ENCODE results near the gene DCLK1.

Gene DCLK1

DNA sequence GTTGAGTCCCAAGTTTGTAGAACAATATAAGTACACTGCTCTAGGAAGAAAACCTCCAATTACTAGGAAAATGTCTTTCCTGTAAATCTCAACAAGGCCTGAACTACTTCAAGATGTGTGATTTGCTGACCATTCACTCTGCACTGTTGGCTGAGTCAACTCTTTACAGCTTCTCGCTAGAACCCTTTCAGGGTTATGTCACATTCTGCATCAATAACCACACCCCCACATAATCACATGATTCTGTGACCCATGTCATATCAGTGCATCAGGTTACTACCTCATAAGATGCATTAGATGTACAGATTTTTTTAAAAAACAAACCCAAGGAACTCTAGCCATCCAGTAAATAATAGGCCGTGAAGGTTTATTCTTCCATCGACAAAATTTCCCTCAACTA lies 16.1 kb upstream of the DCLK1 start:
- POLR2A ChIA-PET: no interaction called here
- CTCF ChIA-PET: no interaction called here
- DNase-seq (ENCODE audit: extremely low spot score): no peak
- TF ChIP-seq, protein P1, sequence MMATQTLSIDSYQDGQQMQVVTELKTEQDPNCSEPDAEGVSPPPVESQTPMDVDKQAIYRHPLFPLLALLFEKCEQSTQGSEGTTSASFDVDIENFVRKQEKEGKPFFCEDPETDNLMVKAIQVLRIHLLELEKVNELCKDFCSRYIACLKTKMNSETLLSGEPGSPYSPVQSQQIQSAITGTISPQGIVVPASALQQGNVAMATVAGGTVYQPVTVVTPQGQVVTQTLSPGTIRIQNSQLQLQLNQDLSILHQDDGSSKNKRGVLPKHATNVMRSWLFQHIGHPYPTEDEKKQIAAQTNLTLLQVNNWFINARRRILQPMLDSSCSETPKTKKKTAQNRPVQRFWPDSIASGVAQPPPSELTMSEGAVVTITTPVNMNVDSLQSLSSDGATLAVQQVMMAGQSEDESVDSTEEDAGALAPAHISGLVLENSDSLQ (IDR thresholded peaks at IDR 0.05): no peak
- TF ChIP-seq FOXA1 (IDR thresholded peaks at IDR 0.05): no peak
- TF ChIP-seq HDGF (IDR thresholded peaks at IDR 0.05; ENCODE audit: borderline replicate concordance): no peak
- no peak for TF ChIP-seq ARNT (IDR thresholded peaks at IDR 0.05)
- no peak for TF ChIP-seq SP1 (IDR thresholded peaks at IDR 0.05)
- no peak for TF ChIP-seq LEF1 (IDR thresholded peaks at IDR 0.05; ENCODE audit: borderline replicate concordance)
- TF ChIP-seq FOXK2 (IDR thresholded peaks at IDR 0.05): no peak
- TF ChIP-seq SUZ12 (IDR thresholded peaks at IDR 0.05): no peak
- TF ChIP-seq NFRKB (IDR thresholded peaks at IDR 0.05): no peak
- no peak for TF ChIP-seq CTBP1 (IDR thresholded peaks at IDR 0.05; ENCODE audit: borderline replicate concordance)
- no peak for TF ChIP-seq FOXM1 (IDR thresholded peaks at IDR 0.05; ENCODE audit: borderline replicate concordance)
- TF ChIP-seq BHLHE40 (IDR thresholded peaks at IDR 0.05; ENCODE audit: borderline replicate concordance): no peak
- no peak for TF ChIP-seq ZNF384 (IDR thresholded peaks at IDR 0.05)
- no peak for TF ChIP-seq ELF4 (IDR thresholded peaks at IDR 0.05)
- no peak for TF ChIP-seq L3MBTL2 (conservative IDR thresholded peaks at IDR 0.05)
- TF ChIP-seq TARDBP (IDR thresholded peaks at IDR 0.05): no peak

DNA sequence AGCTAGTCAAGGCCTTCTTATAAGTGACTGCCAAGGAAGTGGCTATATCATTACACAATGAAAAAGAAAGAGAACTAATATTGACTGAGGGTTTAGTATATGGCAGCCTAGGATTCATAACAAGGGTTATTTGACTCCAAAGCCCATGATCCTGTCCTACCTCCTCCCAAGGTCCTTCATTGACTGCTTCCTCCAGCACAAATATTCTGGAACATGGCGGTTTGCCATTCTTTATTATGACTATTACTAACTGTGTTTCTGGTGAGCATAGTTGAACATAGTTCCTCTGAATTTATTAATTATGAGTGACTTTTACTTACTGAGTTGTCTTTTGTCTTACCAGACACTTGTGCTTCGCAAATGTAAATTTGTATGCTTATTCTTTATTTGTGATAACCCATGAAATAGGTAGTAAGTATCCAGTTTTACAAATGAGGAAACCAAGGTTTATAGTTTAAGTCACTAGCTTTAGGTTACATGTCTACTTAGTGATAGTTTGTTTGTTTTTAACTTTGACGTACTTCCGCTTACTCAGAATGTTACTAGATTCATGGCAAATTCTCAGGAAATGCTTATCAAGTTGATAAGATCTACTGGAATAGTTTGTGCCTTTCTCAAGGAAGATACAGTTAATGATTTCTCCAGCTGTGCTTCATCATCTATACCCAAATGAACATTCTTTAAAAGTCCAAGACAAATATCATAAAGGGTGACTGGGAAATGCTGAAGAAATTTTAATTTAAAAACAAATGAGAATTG lies 15.5 kb upstream of the DCLK1 start:
- CTCF ChIA-PET: no interaction called here
- TF ChIP-seq L3MBTL2 (conservative IDR thresholded peaks at IDR 0.05) (no peak), HDGF (IDR thresholded peaks at IDR 0.05; ENCODE audit: borderline replicate concordance) (no peak), BHLHE40 (IDR thresholded peaks at IDR 0.05; ENCODE audit: borderline replicate concordance) (no peak), CTBP1 (IDR thresholded peaks at IDR 0.05; ENCODE audit: borderline replicate concordance) (no peak)
- POLR2A ChIA-PET: no interaction called here
- DNase-seq (ENCODE audit: extremely low spot score): no peak

DNA sequence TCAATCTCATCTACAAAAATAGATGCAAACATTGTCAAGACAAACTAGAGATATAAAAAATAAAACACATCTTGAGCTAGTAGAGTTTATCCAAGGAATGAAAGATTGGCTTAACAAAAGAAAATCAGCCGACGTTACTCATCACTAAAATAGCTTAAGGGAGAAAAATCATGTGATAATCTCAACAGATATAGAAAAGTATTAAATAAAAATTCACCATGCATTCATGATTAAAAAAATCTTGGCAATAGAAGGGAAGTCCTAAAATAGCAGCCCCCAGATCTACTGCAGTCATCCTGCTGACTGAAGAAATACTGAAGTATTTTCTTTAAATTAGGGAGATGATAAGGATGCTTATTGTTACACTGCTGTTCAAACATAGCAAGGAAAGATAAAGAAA lies 12.6 kb upstream of the DCLK1 start:
- no peak for DNase-seq (ENCODE audit: extremely low spot score)
- ChIA-PET CTCF (no interaction called here), POLR2A (no interaction called here)
- TF ChIP-seq ARNT (IDR thresholded peaks at IDR 0.05): no peak

DNA sequence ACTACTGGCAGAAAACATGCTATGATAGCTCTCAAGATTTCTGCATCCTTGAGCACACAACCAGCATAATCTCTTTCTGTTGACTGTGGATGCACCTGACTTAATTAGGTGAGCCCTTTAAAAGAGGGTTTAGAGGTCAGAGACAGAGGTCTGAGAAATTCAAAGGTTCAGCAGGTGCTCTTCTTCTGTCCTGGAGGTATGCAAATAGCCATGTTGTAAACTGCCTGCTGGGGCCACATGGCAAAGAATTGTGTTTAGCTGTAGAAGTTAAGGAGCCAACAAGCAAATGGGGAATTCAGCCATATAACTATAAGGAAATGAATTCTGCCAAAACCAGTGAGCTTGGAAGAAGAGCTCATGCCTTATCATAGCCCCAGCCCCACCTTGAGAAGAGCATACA lies 11.6 kb upstream of the DCLK1 start:
- ChIA-PET CTCF (no interaction called here), POLR2A (no interaction called here)
- DNase-seq (ENCODE audit: extremely low spot score): no peak
- TF ChIP-seq CTBP1 (IDR thresholded peaks at IDR 0.05; ENCODE audit: borderline replicate concordance) (no peak), BHLHE40 (IDR thresholded peaks at IDR 0.05; ENCODE audit: borderline replicate concordance) (no peak), SP1 (IDR thresholded peaks at IDR 0.05) (no peak), NFRKB (IDR thresholded peaks at IDR 0.05) (no peak), FOXM1 (IDR thresholded peaks at IDR 0.05; ENCODE audit: borderline replicate concordance) (no peak), ARNT (IDR thresholded peaks at IDR 0.05) (no peak), HDGF (IDR thresholded peaks at IDR 0.05; ENCODE audit: borderline replicate concordance) (no peak), ELF4 (IDR thresholded peaks at IDR 0.05) (no peak), TARDBP (IDR thresholded peaks at IDR 0.05) (no peak), LEF1 (IDR thresholded peaks at IDR 0.05; ENCODE audit: borderline replicate concordance) (no peak), L3MBTL2 (conservative IDR thresholded peaks at IDR 0.05) (no peak), ZNF384 (IDR thresholded peaks at IDR 0.05) (no peak), FOXK2 (IDR thresholded peaks at IDR 0.05) (no peak), FOXA1 (IDR thresholded peaks at IDR 0.05) (no peak)
- TF ChIP-seq, protein P1 (IDR thresholded peaks at IDR 0.05): no peak

DNA sequence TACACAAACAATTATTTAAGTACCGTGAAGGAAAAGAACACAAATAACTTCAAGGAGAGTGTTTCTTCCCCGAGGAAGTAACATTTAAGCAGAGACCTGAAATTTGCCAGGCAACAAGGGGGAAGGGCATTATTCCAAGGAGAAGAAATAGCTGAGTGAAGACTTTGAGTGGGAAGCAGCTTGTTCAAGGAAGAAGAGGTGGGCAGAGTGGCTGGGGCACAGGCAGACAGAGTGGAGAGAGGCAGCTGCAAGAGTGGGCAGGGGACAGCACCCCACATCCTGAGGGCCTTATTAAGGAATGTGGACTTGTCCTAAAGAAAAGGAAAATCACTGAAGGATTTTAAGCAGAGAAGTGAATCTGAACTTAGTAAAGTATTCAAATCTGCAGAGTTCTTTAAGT lies 4.7 kb upstream of the DCLK1 start:
- DNase-seq (ENCODE audit: extremely low spot score): no peak
- ChIA-PET CTCF (no interaction called here), POLR2A (no interaction called here)
- no peak for TF ChIP-seq ZNF384 (IDR thresholded peaks at IDR 0.05)
- no peak for TF ChIP-seq CTBP1 (IDR thresholded peaks at IDR 0.05; ENCODE audit: borderline replicate concordance)
- no peak for TF ChIP-seq SP1 (IDR thresholded peaks at IDR 0.05)
- no peak for TF ChIP-seq FOXK2 (IDR thresholded peaks at IDR 0.05)
- TF ChIP-seq LEF1 (IDR thresholded peaks at IDR 0.05; ENCODE audit: borderline replicate concordance): no peak
- TF ChIP-seq ELF4 (IDR thresholded peaks at IDR 0.05): no peak
- no peak for TF ChIP-seq L3MBTL2 (conservative IDR thresholded peaks at IDR 0.05)
- TF ChIP-seq FOXA1 (IDR thresholded peaks at IDR 0.05): no peak
- no peak for TF ChIP-seq SUZ12 (IDR thresholded peaks at IDR 0.05)
- no peak for TF ChIP-seq ARNT (IDR thresholded peaks at IDR 0.05)
- TF ChIP-seq HDGF (IDR thresholded peaks at IDR 0.05; ENCODE audit: borderline replicate concordance): no peak
- TF ChIP-seq FOXM1 (IDR thresholded peaks at IDR 0.05; ENCODE audit: borderline replicate concordance): no peak
- TF ChIP-seq TARDBP (IDR thresholded peaks at IDR 0.05): no peak
- TF ChIP-seq BHLHE40 (IDR thresholded peaks at IDR 0.05; ENCODE audit: borderline replicate concordance): no peak

DNA sequence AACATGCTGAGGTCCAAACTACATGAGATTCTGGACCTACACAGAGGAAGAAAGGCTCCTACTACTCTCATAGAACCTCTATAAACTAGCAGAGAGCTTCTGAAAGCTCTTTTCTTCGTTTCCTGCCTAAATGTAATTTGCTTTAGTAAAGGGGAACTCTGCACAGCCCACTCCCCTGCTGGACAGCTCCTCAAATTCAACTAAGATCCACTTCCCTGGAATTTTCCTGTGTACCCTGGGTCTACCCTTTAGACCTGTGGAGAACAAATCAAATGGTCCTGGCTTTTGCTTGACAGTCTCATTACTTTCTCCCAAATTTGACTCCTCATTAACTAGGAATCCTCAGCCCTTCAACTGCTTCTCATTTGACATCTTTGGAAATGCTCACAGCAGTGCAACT lies 3.5 kb upstream of the DCLK1 start:
- CTCF ChIA-PET: no interaction called here
- POLR2A ChIA-PET: no interaction called here
- TF ChIP-seq ELF4 (IDR thresholded peaks at IDR 0.05) (no peak), TARDBP (IDR thresholded peaks at IDR 0.05) (no peak), L3MBTL2 (conservative IDR thresholded peaks at IDR 0.05) (no peak), FOXA1 (IDR thresholded peaks at IDR 0.05) (no peak), SP1 (IDR thresholded peaks at IDR 0.05) (no peak), FOXK2 (IDR thresholded peaks at IDR 0.05) (no peak), ARNT (IDR thresholded peaks at IDR 0.05) (no peak), LEF1 (IDR thresholded peaks at IDR 0.05; ENCODE audit: borderline replicate concordance) (no peak), ZNF384 (IDR thresholded peaks at IDR 0.05) (no peak), BHLHE40 (IDR thresholded peaks at IDR 0.05; ENCODE audit: borderline replicate concordance) (no peak), NFRKB (IDR thresholded peaks at IDR 0.05) (no peak), CTBP1 (IDR thresholded peaks at IDR 0.05; ENCODE audit: borderline replicate concordance) (no peak), SUZ12 (IDR thresholded peaks at IDR 0.05) (no peak), HDGF (IDR thresholded peaks at IDR 0.05; ENCODE audit: borderline replicate concordance) (no peak), FOXM1 (IDR thresholded peaks at IDR 0.05; ENCODE audit: borderline replicate concordance) (no peak)
- TF ChIP-seq, protein P1 (IDR thresholded peaks at IDR 0.05): no peak
- no peak for DNase-seq (ENCODE audit: extremely low spot score)

Data from HEK293T (cell line).